ENCODE measurements around the gene ACSS3. TPM values are rescaled to one million over a fixed set of nuclear protein-coding genes. Genes with fewer than 3 reads are reported as not detected.

The ACSS3 gene
- total RNA-seq, 1 donor from 2014 or later, result 36.2 TPM

DNA sequence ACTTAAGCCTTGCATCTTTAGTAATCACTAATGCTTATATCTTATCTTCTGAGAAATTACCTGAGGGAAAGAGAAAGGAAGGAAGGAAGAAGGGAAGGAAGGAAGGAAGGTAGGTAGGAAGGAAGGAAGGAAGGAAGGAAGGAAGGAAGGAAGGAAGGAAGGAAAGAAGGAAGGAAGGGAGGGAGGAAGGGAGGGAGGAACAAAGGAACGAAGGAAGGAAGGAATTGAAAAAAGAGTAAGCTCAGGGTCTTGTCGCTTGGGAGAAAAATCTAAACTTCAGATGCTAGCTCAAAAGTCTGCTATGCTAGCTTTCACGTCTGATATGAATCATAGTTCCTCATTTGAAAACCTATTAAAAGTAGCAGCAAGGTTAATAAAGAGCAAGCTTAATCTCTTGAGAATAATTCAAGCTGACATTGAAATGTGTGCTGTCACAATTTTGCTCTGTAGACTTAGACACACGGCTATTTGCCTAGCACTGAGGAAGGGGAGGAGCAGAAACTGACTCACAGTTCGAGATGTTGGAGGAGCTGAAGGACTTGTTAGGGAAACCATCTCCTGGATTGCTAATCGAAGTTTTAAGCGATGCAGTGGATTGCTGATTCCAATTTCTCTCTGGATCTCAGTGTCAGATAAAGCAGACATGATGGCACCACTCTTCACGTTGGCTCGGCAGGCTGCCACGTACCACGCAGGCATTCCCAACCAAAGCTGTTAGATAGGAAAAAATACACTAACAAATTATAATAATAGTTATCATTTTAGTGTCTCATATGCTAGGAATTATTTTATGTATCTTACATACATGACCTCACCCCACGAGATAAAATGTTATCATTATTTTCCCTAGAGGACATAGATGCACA is 216.7 kb downstream of the ACSS3 start:
- no peak for DNase-seq (ENCODE audit: low spot score)

DNA sequence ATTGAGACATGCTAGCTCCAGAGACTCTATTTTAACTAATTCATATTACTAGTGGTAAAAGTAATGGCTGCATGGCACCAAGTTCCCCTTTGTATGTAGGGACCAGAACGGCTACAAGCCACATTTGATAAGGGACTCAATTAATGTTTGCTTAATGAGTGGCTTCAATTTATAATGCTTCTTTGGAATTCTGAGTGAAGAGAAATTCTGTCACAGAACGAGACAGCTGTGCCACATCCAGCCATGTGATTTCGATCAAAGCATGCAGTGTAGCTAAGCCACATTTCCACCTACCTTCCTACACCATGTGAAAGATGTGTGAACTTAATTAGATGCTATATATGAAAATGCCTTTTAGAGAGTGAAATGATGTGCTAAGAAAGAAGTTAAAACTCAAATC is 217.4 kb downstream of the ACSS3 start:
- DNase-seq (ENCODE audit: low spot score), result no peak

DNA sequence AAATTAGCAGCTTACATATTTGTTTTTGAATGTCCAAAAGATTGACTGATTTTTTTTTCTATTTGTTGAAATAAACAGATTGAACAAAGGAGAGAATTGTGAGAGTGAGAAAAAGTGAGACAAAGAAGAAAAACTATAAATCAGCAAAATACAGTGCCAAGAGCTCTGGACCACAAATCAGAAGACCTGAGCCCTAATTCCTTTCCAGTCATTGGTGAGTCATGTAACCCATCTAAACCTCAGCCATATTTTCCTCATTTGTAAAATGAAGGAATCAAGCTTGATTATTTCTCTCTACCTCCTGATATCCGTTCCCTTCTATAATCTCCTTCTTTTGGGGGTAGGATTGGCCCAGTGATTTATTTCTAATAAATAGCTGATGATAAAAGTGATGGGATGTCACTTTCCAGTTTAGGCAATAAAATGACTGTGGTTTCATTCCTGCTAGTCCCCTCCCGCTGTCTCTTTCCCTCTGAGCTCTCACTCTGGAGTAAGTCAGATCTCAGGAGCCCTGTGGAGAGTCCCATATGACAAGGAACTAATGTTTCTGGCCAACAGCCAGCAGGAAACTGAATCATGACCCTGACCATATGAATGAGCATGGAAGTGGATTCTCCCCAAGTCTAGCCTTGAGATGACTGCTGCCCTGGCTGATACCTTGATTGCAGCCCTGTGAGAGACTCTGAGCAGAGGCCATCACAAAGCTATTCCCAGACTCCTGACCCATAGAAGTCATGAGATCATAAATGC is 218.9 kb downstream of the ACSS3 start:
- DNase-seq (ENCODE audit: low spot score), result no peak

DNA sequence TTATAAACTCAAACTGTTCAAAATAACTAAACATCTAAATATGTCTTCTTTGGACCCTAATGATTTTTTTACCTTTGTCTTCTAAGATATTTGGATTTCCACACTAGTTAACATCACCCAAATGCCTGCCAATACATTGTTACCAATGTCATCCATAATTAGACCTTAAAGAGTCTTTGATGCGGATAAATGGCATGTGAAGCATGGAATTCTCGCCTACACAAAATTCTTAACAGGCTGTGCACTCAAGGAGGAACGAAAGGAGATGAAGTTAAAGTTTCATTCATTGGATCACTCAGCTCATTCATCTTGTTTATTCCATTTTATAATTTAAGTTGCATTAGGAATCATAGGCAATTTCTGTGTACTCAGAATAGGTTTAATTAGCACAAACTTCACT is 219.7 kb downstream of the ACSS3 start:
- no peak for DNase-seq (ENCODE audit: low spot score)

DNA sequence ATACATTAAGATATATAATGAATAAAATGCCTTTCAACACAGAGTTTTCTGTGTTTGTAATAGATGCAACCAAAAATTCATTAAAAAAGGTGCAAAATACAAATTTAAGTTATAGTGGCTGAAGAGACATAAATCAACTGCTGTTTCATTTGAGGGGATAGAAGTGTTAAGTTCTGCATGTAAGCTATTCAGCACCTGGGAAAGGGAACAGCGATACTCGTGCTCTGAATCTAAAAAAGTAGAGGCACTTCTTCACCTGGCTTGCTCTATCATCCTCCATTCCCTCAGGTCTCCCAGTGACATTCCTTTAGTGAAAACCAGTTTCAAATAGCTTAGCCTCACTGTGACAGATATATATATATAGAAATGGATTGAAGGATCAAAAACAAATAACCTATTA is 222.6 kb downstream of the ACSS3 start:
- DNase-seq (ENCODE audit: low spot score), result no peak

DNA sequence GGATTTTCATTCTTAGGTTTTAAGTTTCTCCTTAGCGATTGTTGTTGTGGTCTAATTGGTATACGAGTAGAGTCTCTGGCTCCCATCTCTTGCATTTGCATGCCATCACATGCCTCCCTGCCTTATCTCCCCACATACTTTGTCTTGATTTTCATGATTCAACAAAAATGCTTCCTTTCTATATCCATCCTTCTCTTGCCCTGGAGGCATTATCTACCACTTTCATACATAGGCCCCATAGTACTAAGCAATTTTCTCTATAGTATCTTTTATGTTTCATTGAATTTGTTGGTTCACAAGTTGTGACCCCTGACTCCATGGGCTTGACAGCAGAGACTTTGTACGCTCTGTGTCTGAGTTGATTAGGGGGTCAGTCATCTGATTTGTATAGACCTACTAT is 226.1 kb downstream of the ACSS3 start:
- DNase-seq (ENCODE audit: low spot score), result no peak

Small RNA genes lying within 50 kb of the gene (microRNA-seq; reads per million reads assigned to microRNA genes)
- gene MIR4699 (ENCODE audit: borderline number of aligned reads), result not detected

Other genes with a start within 250 kb of the ACSS3 start
- gene LIN7A, start 140.1 kb upstream of the ACSS3 start, total RNA-seq, result 5.8 TPM

Data from mesenteric fat pad (tissue), 1 donor.